HG03108 (cell line): ENCODE measurements around the gene TMCC2.

Experiments used
- ATAC-seq: cut with Tn5 transposase; IDR thresholded peaks from one replicate; pipeline ENCODE4 v1.9.1; 2021; ENCODE audit warnings: moderate library complexity; ENCODE audit not compliant: unreplicated experiment

Gene TMCC2

DNA sequence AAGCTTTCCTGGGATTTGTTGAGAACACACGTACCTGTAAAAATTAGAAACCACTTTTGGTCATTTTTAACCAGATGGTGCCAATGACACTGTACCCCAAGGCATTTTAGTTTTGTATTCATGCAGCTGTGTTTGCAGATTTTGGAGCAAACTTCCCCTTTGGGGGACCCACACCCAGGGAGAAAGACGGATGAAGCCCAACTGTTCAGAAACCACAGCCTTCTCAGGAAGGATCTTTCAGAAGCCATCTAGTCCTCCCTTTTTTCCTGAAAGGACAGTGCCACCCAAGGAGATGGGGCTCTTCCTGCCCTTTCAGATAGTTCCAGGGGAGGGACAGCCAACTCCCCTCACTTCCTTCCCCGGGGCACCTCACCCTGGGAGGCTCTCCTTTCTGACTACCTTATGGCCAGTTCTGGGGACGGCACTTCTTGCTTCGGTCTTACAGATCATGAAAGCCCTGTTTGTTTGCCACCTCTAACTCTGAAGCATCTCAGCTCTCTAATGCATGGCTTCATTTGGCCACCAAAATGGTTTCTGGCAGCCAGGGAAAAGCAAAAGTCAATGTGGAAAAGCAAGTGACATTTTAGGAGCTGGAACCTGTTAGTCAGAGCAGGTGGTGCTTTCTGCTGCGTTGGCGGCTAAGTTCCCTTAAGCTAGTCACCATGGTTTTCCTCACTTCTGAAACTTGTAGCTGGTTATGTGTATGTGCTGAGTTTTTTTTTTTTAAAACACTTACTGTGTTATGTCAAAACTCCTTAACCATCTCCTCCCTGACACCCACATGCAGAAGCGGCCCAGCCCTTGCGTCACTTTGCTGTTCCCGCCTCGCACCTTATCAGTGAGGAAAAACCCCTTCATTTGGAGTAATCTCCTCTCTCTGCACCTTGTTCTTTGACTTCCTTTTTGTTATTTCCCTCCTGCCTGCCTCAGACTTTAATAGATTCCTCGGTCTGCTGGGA, 10.1 kb downstream of the TMCC2 start:
- ATAC-seq: no peak

DNA sequence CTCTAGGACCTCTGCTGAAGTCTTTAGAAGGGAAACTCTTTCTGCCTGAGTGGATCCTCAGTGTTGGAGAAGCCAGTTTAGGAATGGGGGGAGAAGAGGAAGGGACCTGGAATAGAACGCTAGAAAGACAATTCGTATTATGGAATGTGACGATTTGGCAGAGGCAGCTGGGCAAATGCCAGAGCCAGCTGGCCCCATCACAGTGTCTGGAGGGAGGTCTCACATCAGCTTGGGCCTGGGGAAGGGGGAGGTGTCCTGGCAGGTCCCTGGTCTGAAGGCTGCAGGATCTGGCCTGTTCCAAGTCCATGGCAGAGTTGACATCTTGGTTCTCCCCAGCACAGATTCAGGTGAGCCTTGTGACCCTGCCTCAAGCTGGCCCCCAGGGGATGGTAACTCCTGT, 11.3 kb downstream of the TMCC2 start:
- no peak for ATAC-seq

DNA sequence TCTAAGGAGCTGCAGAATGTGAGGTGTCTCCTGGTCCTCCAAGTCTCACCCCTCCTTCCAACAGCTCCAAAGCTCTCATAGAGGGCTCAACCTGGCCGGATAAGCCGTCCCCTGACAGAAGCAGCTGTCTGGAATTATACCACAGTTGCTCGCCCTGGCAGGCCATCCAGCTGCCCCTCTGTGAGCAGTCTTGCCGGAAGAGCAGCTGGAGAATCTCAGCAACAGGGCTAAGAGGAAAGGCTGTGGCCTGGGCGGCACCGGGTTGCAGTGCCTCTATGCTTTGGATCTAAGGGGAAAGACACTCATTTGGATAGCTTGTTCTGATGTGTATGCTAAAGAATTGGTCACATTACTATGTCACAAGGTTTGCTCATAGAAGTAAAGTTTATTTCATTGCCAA, 12.4 kb downstream of the TMCC2 start:
- ATAC-seq: no peak

- ATAC-seq: no peak
These were observed 12.8 kb downstream of the TMCC2 start for GRCh38 chr1:205240569-205240968.

GRCh38 chr1:205241366-205242030, 13.8 kb downstream of the TMCC2 start:
- no peak for ATAC-seq

DNA sequence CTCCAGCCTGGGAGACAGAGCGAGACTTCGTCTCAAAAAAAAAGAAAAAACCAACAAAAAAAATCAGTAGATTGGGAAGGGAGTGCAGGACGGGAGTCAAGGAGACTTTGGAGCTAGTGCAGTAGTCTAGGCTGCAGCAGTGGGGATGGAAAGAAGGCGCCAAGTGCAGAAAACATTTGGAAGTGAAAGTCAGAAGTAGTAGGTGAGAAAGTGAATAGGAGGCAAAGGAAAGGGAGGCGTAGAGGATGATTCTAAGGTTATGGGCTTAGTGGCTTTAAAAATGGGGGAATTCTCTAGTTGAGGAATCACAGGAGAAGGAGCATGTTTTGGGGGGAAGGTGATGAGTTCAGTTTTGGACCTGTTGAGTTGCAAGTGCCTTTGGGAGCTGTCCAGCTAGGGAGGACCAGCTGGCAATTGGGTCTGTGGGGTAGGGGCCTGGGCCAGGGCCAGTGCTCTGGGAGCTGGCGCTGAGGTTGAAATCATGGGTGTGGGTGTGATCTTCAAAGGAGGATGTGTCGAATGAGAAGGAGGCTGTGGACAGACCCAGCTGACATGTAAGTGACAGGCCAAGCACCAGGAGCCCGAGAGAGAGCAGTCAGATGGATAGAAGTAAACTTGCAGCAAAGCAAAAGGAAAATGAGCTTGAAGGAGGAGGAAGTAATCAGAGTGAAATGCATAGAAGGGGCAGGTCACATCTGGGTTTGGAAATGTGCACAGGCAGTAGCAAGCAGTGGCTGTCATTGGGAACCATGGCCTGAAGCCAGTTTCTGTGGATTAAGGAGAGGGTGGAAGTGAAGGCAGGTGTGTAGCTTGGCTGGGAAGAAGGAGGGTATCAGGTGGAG, 15.8 kb downstream of the TMCC2 start:
- ATAC-seq: no peak

GRCh38 chr1:205244384-205244783, 16.6 kb downstream of the TMCC2 start:
- no peak for ATAC-seq

DNA sequence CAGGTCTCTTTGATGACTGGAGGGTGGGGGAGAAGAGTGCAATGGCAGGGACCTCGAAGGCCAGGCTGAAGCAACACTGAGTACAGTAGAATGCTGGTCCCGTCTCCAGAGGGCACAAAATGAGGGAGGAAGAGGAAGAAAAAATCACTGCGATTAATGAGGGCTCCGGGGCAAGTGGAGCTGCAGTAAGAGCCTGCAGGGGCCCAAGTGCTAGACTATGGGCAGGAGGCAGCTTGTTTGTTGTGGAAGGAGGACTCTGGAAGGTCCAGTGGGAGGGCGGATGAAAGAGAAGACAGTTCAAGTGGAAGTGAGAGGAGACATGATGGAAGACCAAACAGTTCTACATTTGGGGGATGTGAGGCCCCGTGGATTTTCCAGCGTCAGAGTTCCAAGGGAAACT, 17.4 kb downstream of the TMCC2 start:
- no peak for ATAC-seq

GRCh38 chr1:205246351-205247119, 18.8 kb downstream of the TMCC2 start:
- ATAC-seq: no peak

DNA sequence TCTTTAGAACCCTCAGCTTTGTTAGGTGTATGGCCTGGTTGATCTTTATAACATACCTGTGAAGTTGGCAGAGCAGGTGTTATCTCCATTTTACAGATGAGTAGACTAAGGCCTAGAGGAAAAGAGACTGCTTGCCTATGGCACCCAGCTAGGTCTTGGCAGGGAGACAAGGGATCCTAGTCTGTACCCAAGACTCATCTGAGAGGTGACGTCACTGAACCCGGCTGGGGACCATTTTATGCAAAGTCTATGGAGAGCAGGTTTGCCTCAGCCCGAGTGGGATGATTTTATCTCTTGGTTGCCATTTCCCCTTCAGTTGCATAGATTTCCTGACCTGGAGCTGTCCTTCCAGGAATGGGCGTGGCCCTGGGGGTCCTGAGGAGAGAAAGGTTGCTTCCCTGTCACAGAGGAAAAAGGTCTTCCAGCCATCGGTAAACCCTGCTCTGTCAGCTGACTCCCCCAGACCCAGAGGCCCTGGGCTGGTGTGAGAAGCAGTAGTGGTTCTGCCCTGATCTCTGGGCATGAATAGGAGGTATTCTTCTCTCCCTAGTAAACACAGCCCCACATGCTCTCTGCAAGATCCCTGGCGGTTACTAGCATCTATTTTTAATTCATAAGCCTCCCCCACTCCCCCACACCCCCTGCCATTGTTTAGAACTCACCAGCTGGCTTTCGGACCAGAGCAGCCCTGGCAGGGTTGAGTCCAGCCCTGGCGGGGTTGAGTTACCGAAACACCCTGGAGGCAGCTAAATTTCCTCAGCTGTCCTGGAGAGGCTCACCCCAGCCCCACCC, 19.6 kb downstream of the TMCC2 start:
- ATAC-seq: no peak

DNA sequence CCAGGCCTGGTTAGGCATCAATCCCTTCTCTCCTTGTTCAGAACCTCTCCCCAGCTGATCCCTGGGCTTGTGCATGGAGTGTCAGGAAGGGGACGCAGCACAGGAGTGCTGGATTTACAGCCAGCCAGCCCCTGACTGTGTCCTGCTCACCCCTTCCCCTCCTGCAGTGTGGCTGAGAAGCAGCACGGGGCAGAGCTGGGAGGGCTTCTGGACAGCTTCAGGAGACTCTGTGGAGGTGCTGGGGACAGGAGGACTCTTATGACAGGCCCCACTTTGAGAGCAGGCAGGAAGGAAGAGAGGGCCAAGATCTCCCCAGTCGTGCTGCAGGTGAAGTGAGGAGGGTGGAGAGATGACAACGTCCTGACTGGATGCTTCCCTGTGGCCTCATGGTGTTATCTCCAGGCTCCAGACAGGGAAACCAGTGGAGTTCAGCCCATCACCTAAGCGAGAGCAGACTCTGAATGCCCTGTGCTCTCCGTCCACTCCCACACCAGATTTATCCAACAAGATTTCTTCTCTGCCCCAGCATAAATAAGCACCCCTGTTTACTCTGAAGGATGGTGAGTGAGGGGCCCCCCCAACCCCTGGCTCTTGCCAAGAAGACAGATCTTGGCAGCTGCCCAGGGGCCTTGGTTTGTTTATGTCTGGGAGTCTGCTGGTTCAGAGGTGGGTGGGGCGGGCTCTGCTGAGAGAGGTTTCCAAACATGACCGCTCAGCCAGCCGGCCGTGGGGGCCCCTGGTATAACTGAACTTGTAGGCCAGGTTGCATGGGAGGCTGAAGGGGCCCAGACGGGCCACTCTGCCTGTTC, 21.3 kb downstream of the TMCC2 start:
- ATAC-seq: no peak

- ATAC-seq: no peak
These were observed 21.9 kb downstream of the TMCC2 start for GRCh38 chr1:205249651-205250050.

GRCh38 chr1:205250699-205251098, 23.0 kb downstream of the TMCC2 start:
- ATAC-seq: no peak

- ATAC-seq: no peak
These were observed 23.8 kb downstream of the TMCC2 start for GRCh38 chr1:205251576-205251975.

GRCh38 chr1:205255941-205256780, 28.4 kb downstream of the TMCC2 start:
- ATAC-seq: no peak

DNA sequence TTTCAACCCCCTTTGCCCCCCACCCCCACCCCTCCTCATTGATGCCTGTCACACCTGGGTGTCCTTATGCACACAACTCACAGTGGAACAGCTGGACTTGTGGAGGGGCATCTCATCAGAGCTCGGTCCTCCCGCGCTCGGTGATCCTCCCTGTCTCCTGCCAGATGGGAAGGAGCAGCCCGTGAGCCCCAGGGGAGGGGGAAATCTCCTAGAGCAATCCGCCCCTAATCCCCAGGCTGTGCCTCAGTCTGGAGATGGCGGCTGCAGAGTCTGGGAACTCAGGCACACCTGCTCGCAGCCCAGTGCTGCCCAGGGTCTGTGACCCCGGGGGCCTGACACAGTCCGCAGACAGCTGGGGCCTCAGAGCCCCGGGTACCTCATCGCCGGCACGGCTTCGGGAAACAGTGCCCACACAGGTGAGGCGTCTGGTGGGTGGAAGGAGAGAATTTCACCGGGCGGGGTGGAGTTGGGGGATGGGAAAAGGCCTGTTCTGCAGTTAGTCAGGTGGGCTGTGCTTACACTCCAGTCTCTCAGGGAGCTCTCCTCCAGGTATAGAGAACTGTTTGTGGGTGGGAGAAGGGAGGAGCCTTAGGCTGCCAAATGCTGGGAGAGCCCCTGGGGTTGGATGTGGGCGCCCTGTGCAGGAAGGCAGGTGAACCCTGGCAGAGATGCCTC, 29.3 kb downstream of the TMCC2 start:
- ATAC-seq: no peak

DNA sequence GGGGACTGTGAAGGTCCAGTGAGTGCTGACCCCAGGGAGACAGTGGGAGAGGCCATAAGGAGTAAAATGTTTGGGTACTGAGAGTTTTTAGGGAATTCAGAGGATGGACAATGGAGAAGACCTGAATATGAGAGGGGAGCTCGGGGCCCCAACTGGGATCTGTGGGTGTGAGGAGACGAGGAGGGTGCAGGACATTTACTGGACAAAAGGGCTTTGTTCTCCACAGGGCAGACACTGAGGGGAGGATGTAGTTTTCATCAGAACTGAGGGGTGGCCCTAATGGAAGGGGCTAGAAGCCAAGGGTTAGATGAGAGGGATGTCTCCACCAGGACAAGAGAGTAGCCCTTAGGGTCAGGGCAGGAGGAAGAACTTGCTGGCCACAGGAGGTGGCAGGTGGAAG, 30.0 kb downstream of the TMCC2 start:
- ATAC-seq: no peak
